ENCODE measurements around the gene SRGAP2C.
"Not testable (repeated sequence)": the region's sequence is repeated elsewhere in the genome, so short reads cannot be mapped to it uniquely, and the experiment has no call there.

SRGAP2C gene

GRCh38 chr1:121339611-121340010, 154.8 kb downstream of the SRGAP2C start:
- not testable (repeated sequence) for H3K79me1 ChIP-seq (ENCODE audit: low read length); H3K36me3 ChIP-seq (ENCODE audit: control insufficient read depth in 1 of 2, insufficient read depth in 2 of 2, low read length in 2 of 2); H2BK12ac ChIP-seq (ENCODE audit: low read length); H2AFZ ChIP-seq (ENCODE audit: insufficient read depth, low read length, poor library complexity); H3K9me3 ChIP-seq (ENCODE audit: insufficient read depth, low read depth, low read length); H3K14ac ChIP-seq (ENCODE audit: low read length); H2BK120ac ChIP-seq (ENCODE audit: insufficient read depth, low read length, poor library complexity); H4K91ac ChIP-seq (ENCODE audit: low read depth, low read length); H3K18ac ChIP-seq (ENCODE audit: low read length); H3K9ac ChIP-seq (ENCODE audit: low read length); H3K4me2 ChIP-seq (ENCODE audit: low read length); H2BK5ac ChIP-seq (ENCODE audit: low read depth, low read length, poor library complexity); H3K27ac ChIP-seq (ENCODE audit: low read depth, low read length); H3K79me2 ChIP-seq (ENCODE audit: control insufficient read depth, insufficient read depth, low read length, poor library complexity); DNase-seq; H3K4me3 ChIP-seq (ENCODE audit: low read depth, low read length); H3K27me3 ChIP-seq (ENCODE audit: insufficient read depth, low read length); H4K12ac ChIP-seq (ENCODE audit: low read depth, low read length); H3K4me1 ChIP-seq (ENCODE audit: control insufficient read depth in 1 of 2, insufficient read depth in 2 of 2, low read length in 2 of 2); H3K4ac ChIP-seq (ENCODE audit: low read depth, low read length); H3K23ac ChIP-seq (ENCODE audit: low read length); H4K8ac ChIP-seq (ENCODE audit: low read depth, low read length); H2AK5ac ChIP-seq (ENCODE audit: low read length)
- WGBS (ENCODE audit: extremely low coverage, insufficient coverage, insufficient read length), result no CpG with 5 or more reads among the region's 2 CpGs

GRCh38 chr1:121343311-121343906, 158.6 kb downstream of the SRGAP2C start:
- H4K91ac ChIP-seq (ENCODE audit: low read depth, low read length); H2BK5ac ChIP-seq (ENCODE audit: low read depth, low read length, poor library complexity); H3K14ac ChIP-seq (ENCODE audit: low read length); H3K4me1 ChIP-seq (ENCODE audit: control insufficient read depth in 1 of 2, insufficient read depth in 2 of 2, low read length in 2 of 2); H3K4ac ChIP-seq (ENCODE audit: low read depth, low read length); H3K36me3 ChIP-seq (ENCODE audit: control insufficient read depth in 1 of 2, insufficient read depth in 2 of 2, low read length in 2 of 2); H3K9ac ChIP-seq (ENCODE audit: low read length); H3K27me3 ChIP-seq (ENCODE audit: insufficient read depth, low read length); H3K18ac ChIP-seq (ENCODE audit: low read length); H2AFZ ChIP-seq (ENCODE audit: insufficient read depth, low read length, poor library complexity); H4K12ac ChIP-seq (ENCODE audit: low read depth, low read length); H3K9me3 ChIP-seq (ENCODE audit: insufficient read depth, low read depth, low read length); H2BK12ac ChIP-seq (ENCODE audit: low read length); H4K8ac ChIP-seq (ENCODE audit: low read depth, low read length); H3K79me1 ChIP-seq (ENCODE audit: low read length); H3K79me2 ChIP-seq (ENCODE audit: control insufficient read depth, insufficient read depth, low read length, poor library complexity); H3K27ac ChIP-seq (ENCODE audit: low read depth, low read length); H3K23ac ChIP-seq (ENCODE audit: low read length); H3K4me2 ChIP-seq (ENCODE audit: low read length); H2BK120ac ChIP-seq (ENCODE audit: insufficient read depth, low read length, poor library complexity); H2AK5ac ChIP-seq (ENCODE audit: low read length); H3K4me3 ChIP-seq (ENCODE audit: low read depth, low read length): not testable (repeated sequence)
- peak; percentile 7 to 50 for DNase-seq
- WGBS (ENCODE audit: extremely low coverage, insufficient coverage, insufficient read length), result no CpG with 5 or more reads among the region's 3 CpGs

DNA sequence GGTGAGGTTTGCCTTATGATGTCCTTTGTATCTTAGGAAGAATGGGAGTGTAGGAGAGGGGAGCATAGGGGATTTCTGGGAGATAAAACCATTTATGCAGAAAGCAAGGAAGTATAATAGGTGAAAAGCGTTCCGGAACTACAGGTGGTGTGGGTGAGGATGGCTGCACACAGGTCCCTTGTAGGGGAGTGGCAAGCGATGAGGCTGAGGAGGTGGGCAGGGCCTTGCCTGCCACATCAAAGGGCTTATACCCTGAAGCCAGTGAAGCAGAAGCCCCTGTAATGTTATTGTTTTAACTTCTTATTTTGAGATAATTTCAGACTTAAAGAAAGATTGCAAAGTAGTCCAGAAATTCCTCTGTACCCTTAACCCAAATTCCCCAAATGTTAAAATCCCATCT, 159.6 kb downstream of the SRGAP2C start:
- not testable (repeated sequence) for H2BK120ac ChIP-seq (ENCODE audit: insufficient read depth, low read length, poor library complexity); H3K9ac ChIP-seq (ENCODE audit: low read length); H4K8ac ChIP-seq (ENCODE audit: low read depth, low read length); H3K4me2 ChIP-seq (ENCODE audit: low read length); H3K18ac ChIP-seq (ENCODE audit: low read length); DNase-seq; H3K27ac ChIP-seq (ENCODE audit: low read depth, low read length); H2AFZ ChIP-seq (ENCODE audit: insufficient read depth, low read length, poor library complexity); H3K9me3 ChIP-seq (ENCODE audit: insufficient read depth, low read depth, low read length); H3K14ac ChIP-seq (ENCODE audit: low read length); H2BK12ac ChIP-seq (ENCODE audit: low read length); H2BK5ac ChIP-seq (ENCODE audit: low read depth, low read length, poor library complexity); H3K4me3 ChIP-seq (ENCODE audit: low read depth, low read length); H3K79me1 ChIP-seq (ENCODE audit: low read length); H3K4me1 ChIP-seq (ENCODE audit: control insufficient read depth in 1 of 2, insufficient read depth in 2 of 2, low read length in 2 of 2); H4K91ac ChIP-seq (ENCODE audit: low read depth, low read length); H4K12ac ChIP-seq (ENCODE audit: low read depth, low read length); H2AK5ac ChIP-seq (ENCODE audit: low read length); H3K79me2 ChIP-seq (ENCODE audit: control insufficient read depth, insufficient read depth, low read length, poor library complexity); H3K36me3 ChIP-seq (ENCODE audit: control insufficient read depth in 1 of 2, insufficient read depth in 2 of 2, low read length in 2 of 2); H3K4ac ChIP-seq (ENCODE audit: low read depth, low read length); H3K27me3 ChIP-seq (ENCODE audit: insufficient read depth, low read length); H3K23ac ChIP-seq (ENCODE audit: low read length)
- no CpG with 5 or more reads among the region's 3 CpGs for WGBS (ENCODE audit: extremely low coverage, insufficient coverage, insufficient read length)

DNA sequence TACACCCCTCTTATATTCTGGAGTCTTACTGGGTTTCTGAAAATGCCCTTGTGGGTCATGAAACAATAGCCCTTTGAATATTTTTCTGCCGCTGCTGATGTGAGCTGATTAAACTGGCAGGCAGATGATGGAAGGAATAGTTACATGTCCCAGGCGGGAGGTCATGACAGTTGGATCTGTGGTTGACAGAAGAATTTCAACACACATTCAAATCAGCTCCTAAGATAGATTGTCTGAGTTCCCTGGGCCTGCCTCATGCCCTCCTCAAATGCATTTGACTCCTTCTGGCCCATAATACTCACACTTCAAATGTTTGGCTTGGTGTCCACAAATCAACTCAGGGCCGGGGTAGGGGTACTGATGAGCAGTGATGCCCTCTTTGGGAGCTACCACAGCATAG, 161.9 kb downstream of the SRGAP2C start:
- not testable (repeated sequence) for H4K12ac ChIP-seq (ENCODE audit: low read depth, low read length); H3K18ac ChIP-seq (ENCODE audit: low read length); H3K79me1 ChIP-seq (ENCODE audit: low read length); DNase-seq; H2AFZ ChIP-seq (ENCODE audit: insufficient read depth, low read length, poor library complexity); H3K27ac ChIP-seq (ENCODE audit: low read depth, low read length); H3K4me1 ChIP-seq (ENCODE audit: control insufficient read depth in 1 of 2, insufficient read depth in 2 of 2, low read length in 2 of 2); H3K9ac ChIP-seq (ENCODE audit: low read length); H3K4me2 ChIP-seq (ENCODE audit: low read length); H4K8ac ChIP-seq (ENCODE audit: low read depth, low read length); H2AK5ac ChIP-seq (ENCODE audit: low read length); H2BK12ac ChIP-seq (ENCODE audit: low read length); H2BK5ac ChIP-seq (ENCODE audit: low read depth, low read length, poor library complexity); H3K27me3 ChIP-seq (ENCODE audit: insufficient read depth, low read length); H4K91ac ChIP-seq (ENCODE audit: low read depth, low read length); H3K4ac ChIP-seq (ENCODE audit: low read depth, low read length); H3K9me3 ChIP-seq (ENCODE audit: insufficient read depth, low read depth, low read length); H3K79me2 ChIP-seq (ENCODE audit: control insufficient read depth, insufficient read depth, low read length, poor library complexity); H3K14ac ChIP-seq (ENCODE audit: low read length); H3K4me3 ChIP-seq (ENCODE audit: low read depth, low read length); H3K23ac ChIP-seq (ENCODE audit: low read length); H2BK120ac ChIP-seq (ENCODE audit: insufficient read depth, low read length, poor library complexity); H3K36me3 ChIP-seq (ENCODE audit: control insufficient read depth in 1 of 2, insufficient read depth in 2 of 2, low read length in 2 of 2)
- WGBS (ENCODE audit: extremely low coverage, insufficient coverage, insufficient read length), result no CpG with 5 or more reads among the region's 3 CpGs

All from trophoblast cell (in vitro differentiated cells and primary cell).